Posterior vena cava (tissue), 2 donors: ENCODE data around the gene PDE4D. TPM values are rescaled to one million over a fixed set of nuclear protein-coding genes. Genes with fewer than 3 reads are reported as not detected.
"Not testable (repeated sequence)": the region's sequence is repeated elsewhere in the genome, so short reads cannot be mapped to it uniquely, and the experiment has no call there.

Experiments
- DNase-seq: peaks from one replicate; pipeline ENCODE4 v3.0.0-alpha.2; 2020; ENCODE audit warnings: low spot score
- intact Hi-C, 2 donors: fragments of 100-400 bp; cut with DNase I; formaldehyde crosslinking; loops; one replicate each; pipeline versions ENCODE4 v1.14.1 to v1.14.2; 2022 to 2023
- total RNA-seq, 2 donors: library from RNA; stranded (reverse); fragmentation: NEBNext Ultra II Directional; extraction: Animal tissue kit (Norgen Biotek cat#: 25700); gene quantifications; one replicate each; pipeline ENCODE4 v1.2.1, GENCODE V29; 2021
- donor health status: DM: yes; HTN: yes; CAD: no.
- donor health status: DM: yes; HTN: yes; CAD: no.

Gene PDE4D
- total RNA-seq, 2 donors from 2014 or later, result 72.4 to 106 TPM

- DNase-seq, result no peak
- intact Hi-C loops, result no loop called here
These were observed 443.5 kb downstream of the PDE4D start for GRCh38 chr5:59449905-59450644.

GRCh38 chr5:59446356-59446755 lies 447.2 kb downstream of the PDE4D start:
- intact Hi-C loops, result no loop called here

GRCh38 chr5:59445741-59446140 lies 447.8 kb downstream of the PDE4D start:
- no peak for DNase-seq
- intact Hi-C loops, result no loop called here

More at GRCh38 chr5:59446356-59446755, 447.2 kb downstream of the PDE4D start:
- no peak for DNase-seq

GRCh38 chr5:59439303-59439702 lies 454.2 kb downstream of the PDE4D start:
- intact Hi-C loops, result no loop called here
- no peak for DNase-seq

GRCh38 chr5:59437176-59437575 lies 456.4 kb downstream of the PDE4D start:
- intact Hi-C loops, result no loop called here
- DNase-seq, result no peak

- no peak for DNase-seq
- intact Hi-C loops, result no loop called here
These were observed 457.0 kb downstream of the PDE4D start for GRCh38 chr5:59436364-59437148.

- intact Hi-C loops, result no loop called here
- DNase-seq, result no peak
These were observed 460.4 kb downstream of the PDE4D start for GRCh38 chr5:59433174-59433573.

GRCh38 chr5:59430066-59430685 lies 463.4 kb downstream of the PDE4D start:
- intact Hi-C loops, result no loop called here
- no peak for DNase-seq

GRCh38 chr5:59428391-59428790 lies 465.1 kb downstream of the PDE4D start:
- DNase-seq, result no peak
- intact Hi-C loops, result no loop called here

GRCh38 chr5:59424515-59424914 lies 469.0 kb downstream of the PDE4D start:
- intact Hi-C loops, result no loop called here
- no peak for DNase-seq

- intact Hi-C loops, result no loop called here
- no peak for DNase-seq
These were observed 470.5 kb downstream of the PDE4D start for GRCh38 chr5:59423021-59423420.

GRCh38 chr5:59421986-59422941 lies 471.3 kb downstream of the PDE4D start:
- intact Hi-C loops, result no loop called here
- DNase-seq, result no peak

GRCh38 chr5:59420596-59420995 lies 472.9 kb downstream of the PDE4D start:
- intact Hi-C loops, result no loop called here
- no peak for DNase-seq

- DNase-seq, result no peak
- intact Hi-C loops, result no loop called here
These were observed 474.7 kb downstream of the PDE4D start for GRCh38 chr5:59418808-59419207.

- intact Hi-C loops, result no loop called here
- DNase-seq, result no peak
These were observed 477.1 kb downstream of the PDE4D start for GRCh38 chr5:59416451-59416850.

- intact Hi-C loops, result no loop called here
- no peak for DNase-seq
These were observed 477.5 kb downstream of the PDE4D start for GRCh38 chr5:59416026-59416425.

- DNase-seq, result no peak
- intact Hi-C loops, result no loop called here
These were observed 481.1 kb downstream of the PDE4D start for GRCh38 chr5:59412428-59412827.

GRCh38 chr5:59408997-59409396 lies 484.5 kb downstream of the PDE4D start:
- not testable (repeated sequence) for DNase-seq
- intact Hi-C loops, result loop anchor here in 1 of 2 donors (10.0 kb wide), 1 partner anchor 266 kb away; no protein-coding TSS in a partner anchor

GRCh38 chr5:59407967-59408366 lies 485.6 kb downstream of the PDE4D start:
- intact Hi-C loops, result loop anchor here in 1 of 2 donors (10.0 kb wide), 1 partner anchor 267 kb away; no protein-coding TSS in a partner anchor
- no peak for DNase-seq
